Neuronal stem cell (in vitro differentiated cells): ENCODE results near the gene ODC1.

ENCODE experiments used
- DNase-seq: peaks from one replicate; pipeline ENCODE4 v3.0.0-alpha.2; 2013; ENCODE audit warnings: low spot score
- H2AFZ ChIP-seq: one replicate; pipeline ENCODE4 v1.6.1; 2013; ENCODE audit warnings: mild to moderate bottlenecking, low read length, inconsistent platforms
- H2AK5ac ChIP-seq: 2 replicates; pipeline ENCODE4 v1.6.1; 2013; ENCODE audit warnings: low read depth, mild to moderate bottlenecking, inconsistent platforms, low read length, moderate library complexity, mixed read lengths
- H2BK120ac ChIP-seq: 2 replicates; pipeline ENCODE4 v1.6.1; 2013; ENCODE audit warnings: low read depth, mild to moderate bottlenecking, inconsistent platforms, low read length, moderate library complexity, mixed read lengths
- H2BK12ac ChIP-seq: one replicate; pipeline ENCODE4 v1.6.1; 2013; ENCODE audit warnings: low read length, inconsistent platforms
- H2BK15ac ChIP-seq: 2 replicates; pipeline ENCODE4 v1.6.1; 2013; ENCODE audit warnings: mild to moderate bottlenecking, low read length, inconsistent platforms, mixed read lengths
- H2BK5ac ChIP-seq: one replicate; pipeline ENCODE4 v1.6.1; 2013; ENCODE audit warnings: inconsistent platforms, mild to moderate bottlenecking, low read length, moderate library complexity
- H3K14ac ChIP-seq: one replicate; pipeline ENCODE4 v1.6.1; 2013; ENCODE audit warnings: low read length, inconsistent platforms
- H3K18ac ChIP-seq: 2 replicates; pipeline ENCODE4 v1.6.1; 2013; ENCODE audit warnings: low read length, inconsistent platforms
- H3K23ac ChIP-seq: 2 replicates; pipeline ENCODE4 v1.6.1; 2013; ENCODE audit warnings: low read depth, mild to moderate bottlenecking, mixed read lengths, low read length, inconsistent platforms; ENCODE audit not compliant: poor library complexity
- H3K27ac ChIP-seq: replicated peaks from 3 replicates; pipeline ENCODE4 v1.5.1; 2013; ENCODE audit warnings: low read length, inconsistent platforms
- H3K27me3 ChIP-seq, 3 experiments: 2 replicates each; pipeline ENCODE4 v1.6.1; 2013; ENCODE audit warnings: low read length in 3 of 3, mild to moderate bottlenecking in 2 of 3, inconsistent platforms in 1 of 3, low read depth in 1 of 3, mixed read lengths in 1 of 3, moderate library complexity in 1 of 3; ENCODE audit not compliant: control insufficient read depth in 3 of 3, insufficient read depth in 3 of 3
- H3K36me3 ChIP-seq, 2 donors: replicated peaks in 1 of 2; 2 replicates each; pipeline ENCODE4 v1.6.1; 2013; ENCODE audit warnings: low read length in 2 of 2; ENCODE audit not compliant: control insufficient read depth in 2 of 2, insufficient read depth in 2 of 2
- H3K4ac ChIP-seq: 2 replicates; pipeline ENCODE4 v1.6.1; 2013; ENCODE audit warnings: inconsistent platforms, mild to moderate bottlenecking, low read length, moderate library complexity
- H3K4me1 ChIP-seq, 2 donors: 1 replicate in 1 of 2; 2 replicates in 1 of 2; pipeline ENCODE4 v1.6.1; 2013; ENCODE audit warnings: low read length in 2 of 2, low read depth in 1 of 2; ENCODE audit not compliant: control insufficient read depth in 2 of 2, insufficient read depth in 1 of 2
- H3K4me2 ChIP-seq: one replicate; pipeline ENCODE4 v1.6.1; 2013; ENCODE audit warnings: mild to moderate bottlenecking, low read length, inconsistent platforms; ENCODE audit not compliant: insufficient read depth, poor library complexity, severe bottlenecking
- H3K4me3 ChIP-seq, 2 donors: 2 replicates each; pipeline ENCODE4 v1.5.1; 2013; ENCODE audit warnings: low read length in 2 of 2, mild to moderate bottlenecking in 2 of 2, inconsistent platforms in 1 of 2, moderate library complexity in 1 of 2
- H3K79me1 ChIP-seq: one replicate; pipeline ENCODE4 v1.6.1; 2013; ENCODE audit warnings: low read depth, mild to moderate bottlenecking, inconsistent platforms, low read length, moderate library complexity
- H3K9ac ChIP-seq: one replicate; pipeline ENCODE4 v1.6.1; 2013; ENCODE audit warnings: mild to moderate bottlenecking, low read depth, low read length, inconsistent platforms; ENCODE audit not compliant: poor library complexity
- H3K9me3 ChIP-seq, 2 donors: replicated peaks in 1 of 2; 2 replicates each; pipeline versions ENCODE3 to v1.6.1; 2013; ENCODE audit warnings: low read length in 2 of 2, mild to moderate bottlenecking in 2 of 2, inconsistent platforms in 1 of 2, low read depth in 1 of 2, mixed read lengths in 1 of 2, moderate library complexity in 1 of 2; ENCODE audit not compliant: control insufficient read depth in 2 of 2, insufficient read depth in 1 of 2
- H4K8ac ChIP-seq: one replicate; pipeline ENCODE4 v1.6.1; 2013; ENCODE audit warnings: low read depth, mild to moderate bottlenecking, inconsistent platforms, low read length, moderate library complexity
- H4K91ac ChIP-seq: one replicate; pipeline ENCODE4 v1.6.1; 2013; ENCODE audit warnings: low read length, low read depth, mild to moderate bottlenecking, inconsistent platforms; ENCODE audit not compliant: poor library complexity
- whole genome bisulfite sequencing, 2 donors: extraction: QIAGEN DNeasy Blood & Tissue Kit; methylation state at CpG; one replicate each; pipeline ENCODE4 v1.1.7; 2013; ENCODE audit warnings: missing lambda C conversion rate in 2 of 2, mixed read lengths in 1 of 2; ENCODE audit not compliant: insufficient read length in 2 of 2, insufficient replicate concordance in 1 of 2; ENCODE audit errors: extremely low coverage in 2 of 2; 5-methylcytosine and 5-hydroxymethylcytosine counted together

Gene ODC1

GRCh38 chr2:10433947-10434885, 13.9 kb downstream of the ODC1 start:
- no peak overlapping the region for H3K4me3 ChIP-seq
- peaks cover 14 to 16% of the 10 kb centered on the region in 2 donors for H3K4me1 ChIP-seq
- peak overlapping the region; percentile 86 for H3K18ac ChIP-seq
- peak overlapping the region; percentile 24 for H2BK5ac ChIP-seq
- no peak overlapping the region for H3K23ac ChIP-seq
- no peak overlapping the region for H4K91ac ChIP-seq
- H2BK12ac ChIP-seq: peak overlapping the region; percentile 75
- peak overlapping the region; percentile 82 for H3K14ac ChIP-seq
- H3K27ac ChIP-seq: no peak overlapping the region
- DNase-seq: no peak
- peaks cover 0 to 5% of the 10 kb centered on the region in 2 donors for H3K9me3 ChIP-seq
- peak overlapping the region; percentile 17 for H4K8ac ChIP-seq
- peaks cover 4 to 9% of the 10 kb centered on the region in 2 donors for H3K36me3 ChIP-seq
- peak overlapping the region; percentile 83 for H2BK15ac ChIP-seq
- peak overlapping the region; percentile 44 for H2AFZ ChIP-seq
- peak overlapping the region; percentile 98 for H2AK5ac ChIP-seq
- H3K27me3 ChIP-seq: peaks cover 0 to 16% (median 0%) of the 10 kb centered on the region in 3 experiments
- no peak overlapping the region for H3K4me2 ChIP-seq
- no peak overlapping the region for H2BK120ac ChIP-seq
- H3K9ac ChIP-seq: peak overlapping the region; percentile 70
- peaks cover 5% of the 10 kb centered on the region for H3K79me1 ChIP-seq
- no peak overlapping the region for H3K4ac ChIP-seq
- WGBS, 2 donors: no CpG with 5 or more reads among the region's 19 CpGs

- Histone ChIP-seq H3K4me2 (no peak overlapping the region), H3K79me1 (peaks cover 5% of the 10 kb centered on the region), H3K18ac (peak overlapping the region; percentile 74), H2BK15ac (peak overlapping the region; percentile 38), H2BK5ac (no peak overlapping the region), H3K4ac (peak overlapping the region; percentile 90), H3K23ac (peak overlapping the region; percentile 75), H3K36me3 (peaks cover 1% of the 10 kb centered on the region in 2 donors), H2AFZ (no peak overlapping the region), H3K4me1 (peaks cover 14 to 16% of the 10 kb centered on the region in 2 donors), H4K91ac (no peak overlapping the region), H3K27ac (no peak overlapping the region), H3K27me3 (peaks cover 0 to 16% (median 0%) of the 10 kb centered on the region in 3 experiments), H3K14ac (peak overlapping the region; percentile 90), H2AK5ac (peak overlapping the region; percentile 98), H3K9ac (peak overlapping the region; percentile 89), H3K4me3 (peak overlapping the region in 1 of 2 donors; percentile 65), H2BK120ac (no peak overlapping the region), H3K9me3 (peaks cover 0 to 5% of the 10 kb centered on the region in 2 donors), H4K8ac (no peak overlapping the region), H2BK12ac (peak overlapping the region; percentile 75)
- no peak for DNase-seq
- WGBS, 2 donors: 100% methylated on average over 6 of the region's 10 CpGs; no CpG with 5 or more reads in 1 of the 2 donors
Measured at GRCh38 chr2:10433264-10433946, 14.7 kb downstream of the ODC1 start.

GRCh38 chr2:10432311-10433181, 15.6 kb downstream of the ODC1 start:
- Histone ChIP-seq H3K4ac (peak overlapping the region; percentile 90), H3K18ac (peak overlapping the region; percentile 82), H3K14ac (peak overlapping the region; percentile 90), H4K91ac (no peak overlapping the region), H2AFZ (peak overlapping the region; percentile 30), H3K79me1 (peaks cover 5% of the 10 kb centered on the region), H3K36me3 (peaks cover 0 to 1% of the 10 kb centered on the region in 2 donors), H2BK12ac (no peak overlapping the region), H3K23ac (peak overlapping the region; percentile 75), H3K4me3 (peak overlapping the region in 1 of 2 donors; percentile 67), H2AK5ac (peak overlapping the region; percentile 98), H3K9me3 (peaks cover 0 to 5% of the 10 kb centered on the region in 2 donors), H2BK120ac (no peak overlapping the region), H2BK15ac (peak overlapping the region; percentile 38), H4K8ac (no peak overlapping the region), H3K27ac (no peak overlapping the region), H3K4me1 (peaks cover 16 to 25% of the 10 kb centered on the region in 2 donors), H3K27me3 (peaks cover 0 to 16% (median 0%) of the 10 kb centered on the region in 3 experiments), H3K4me2 (peak overlapping the region; percentile 49), H3K9ac (peak overlapping the region; percentile 89), H2BK5ac (peak overlapping the region; percentile 7)
- no CpG with 5 or more reads among the region's 49 CpGs for WGBS, 2 donors
- no peak for DNase-seq
